AG08395 (cell line): ENCODE data around the gene FRZB.
A peak's percentile ranks its signal among the peaks of the same experiment; 100 is the strongest.

Experiments
- DNase-seq: peaks from one replicate; pipeline ENCODE4 v3.0.0; 2012; ENCODE audit warnings: mixed read lengths, low spot score

FRZB gene

GRCh38 chr2:182792441-182792840, 74.0 kb downstream of the FRZB start:
- DNase-seq = no peak

- peak; percentile 26 for DNase-seq
Observed at GRCh38 chr2:182784777-182785176, 81.7 kb downstream of the FRZB start.

GRCh38 chr2:182784058-182784706, 82.3 kb downstream of the FRZB start:
- no peak for DNase-seq
